Stimulated activated CD8-positive, alpha-beta memory T cell treated with anti-CD3 and anti-CD28 coated beads, Interleukin-7, amount 100 ng/mL, for 24 hours (primary cell): ENCODE data around the gene OAT.
"Not testable (repeated sequence)": the region's sequence is repeated elsewhere in the genome, so short reads cannot be mapped to it uniquely, and the experiment has no call there.

Experiments
- DNase-seq: peaks from one replicate; pipeline ENCODE4 v3.0.0-alpha.2; 2020; ENCODE audit warnings: low read depth

The OAT gene

GRCh38 chr10:124378881-124379471, 39.7 kb downstream of the OAT start:
- no peak for DNase-seq

DNA sequence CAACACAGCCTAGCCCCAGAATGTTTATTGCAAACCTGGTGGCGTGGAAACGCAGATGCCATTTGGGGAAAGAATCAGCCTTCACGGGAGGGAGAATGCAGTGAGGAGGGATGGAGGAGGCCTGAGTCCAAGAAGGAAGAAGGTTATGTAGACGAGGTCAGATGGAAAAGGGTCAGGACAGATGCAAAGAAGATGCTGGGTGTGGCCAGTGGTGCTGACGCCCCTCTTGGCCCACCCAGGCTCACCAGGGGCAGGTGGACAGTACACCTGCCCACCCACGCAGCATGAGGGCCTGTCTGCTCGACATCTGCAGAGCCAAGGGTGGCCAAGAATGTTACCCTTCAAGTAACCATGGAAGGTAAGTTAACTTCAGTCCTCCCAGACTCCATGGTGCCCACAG, 40.5 kb downstream of the OAT start:
- no peak for DNase-seq

DNA sequence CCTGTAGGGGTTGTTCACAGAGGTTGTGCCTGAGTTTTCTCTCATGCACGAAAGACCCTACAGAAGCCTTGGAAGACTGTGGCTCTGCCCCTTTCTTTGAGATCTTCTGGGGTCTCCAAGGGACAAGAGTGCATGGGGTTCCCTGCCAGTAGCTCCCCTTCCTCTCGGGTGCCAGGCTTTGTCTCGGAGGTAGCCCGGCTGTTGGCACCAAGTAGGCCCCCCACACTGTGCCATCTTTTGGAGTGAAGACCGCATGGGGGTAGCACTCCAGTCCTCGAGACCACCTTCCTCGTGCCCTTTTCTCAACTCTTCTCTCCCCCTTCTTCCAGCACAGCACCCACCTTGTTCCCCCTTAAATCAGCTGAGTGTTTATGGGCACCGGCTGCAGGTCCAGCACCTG, 41.6 kb downstream of the OAT start:
- DNase-seq: no peak

GRCh38 chr10:124376411-124376810, 42.3 kb downstream of the OAT start:
- DNase-seq: no peak

DNA sequence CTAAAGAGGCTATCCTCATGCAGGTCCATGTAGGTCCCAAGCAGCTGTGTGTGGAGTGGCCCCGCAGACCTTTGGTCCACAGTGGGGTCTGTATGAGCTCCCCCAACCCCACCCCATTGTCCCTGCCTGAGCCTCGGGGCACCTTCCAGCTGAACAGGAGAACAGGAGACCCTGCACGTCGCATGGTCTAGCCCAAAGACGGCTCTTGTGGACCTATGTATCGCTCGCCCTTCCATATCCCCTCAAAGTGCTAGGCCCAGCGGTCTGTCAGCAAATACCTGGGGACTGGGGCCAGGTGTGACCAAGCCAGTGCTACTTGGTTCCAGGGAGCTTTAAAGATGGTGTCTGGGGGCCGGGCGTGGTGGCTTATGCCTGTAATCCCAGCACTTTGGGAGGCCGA, 43.0 kb downstream of the OAT start:
- no peak for DNase-seq

GRCh38 chr10:124375353-124375614, 43.4 kb downstream of the OAT start:
- no peak for DNase-seq

DNA sequence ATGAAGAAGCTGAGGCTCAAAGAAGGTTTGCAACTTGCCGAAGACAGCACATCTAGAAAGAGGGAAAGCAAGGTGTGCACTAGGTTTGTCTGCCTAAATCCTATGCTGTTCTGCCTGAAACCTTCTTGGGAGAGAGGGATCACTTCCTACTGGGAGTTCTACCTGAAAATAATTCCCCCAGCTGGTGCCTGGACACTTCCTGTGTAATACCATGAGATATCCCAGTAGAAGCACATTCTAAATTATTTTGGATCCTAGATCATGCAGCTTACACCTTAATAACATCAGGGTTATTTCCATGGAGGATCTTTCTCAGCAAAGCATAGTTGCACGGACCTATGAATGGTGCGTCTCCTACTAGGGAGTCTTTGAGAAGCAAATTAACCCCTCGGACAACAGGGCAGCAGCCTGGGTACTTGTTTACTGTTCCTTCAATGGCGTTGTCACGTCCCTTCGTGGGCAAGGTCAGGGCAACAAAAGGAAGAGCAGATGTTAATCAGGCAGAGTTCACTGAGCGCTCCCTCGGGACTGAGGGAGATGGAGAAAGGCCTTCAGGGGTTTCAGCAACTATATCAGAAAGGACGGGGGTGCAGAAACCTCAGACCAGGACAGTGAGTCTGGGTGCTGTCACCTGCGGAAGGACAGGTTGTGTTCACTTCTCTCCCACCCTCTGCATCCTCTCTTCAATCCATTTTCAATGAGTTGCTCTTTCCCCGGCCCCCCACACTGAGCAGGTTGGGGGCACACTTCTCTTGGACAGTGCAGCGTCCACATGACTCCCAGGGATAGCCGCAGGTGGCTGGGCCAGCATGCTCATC, 44.0 kb downstream of the OAT start:
- DNase-seq: no peak

GRCh38 chr10:124372899-124373298, 45.8 kb downstream of the OAT start:
- no peak for DNase-seq

GRCh38 chr10:124370426-124370825, 48.3 kb downstream of the OAT start:
- no peak for DNase-seq

DNA sequence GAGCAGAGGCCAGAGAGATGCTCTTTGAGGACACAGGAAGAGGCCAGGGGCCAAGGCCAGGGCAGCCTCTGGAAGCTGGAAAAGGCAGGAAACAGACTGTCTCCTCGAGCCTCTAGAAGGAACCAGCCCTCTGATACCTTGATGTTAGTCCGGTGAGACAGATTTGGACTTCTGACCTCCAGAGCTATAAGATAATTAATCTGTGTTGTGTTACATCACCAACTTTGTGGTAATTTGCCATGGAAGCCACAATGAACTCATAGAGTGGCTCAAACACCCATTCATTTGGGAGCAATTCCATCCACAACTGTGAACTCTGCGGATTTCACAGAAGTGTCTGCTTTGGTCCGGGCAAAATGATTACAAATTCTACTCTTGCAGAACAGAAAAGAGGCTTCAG, 48.7 kb downstream of the OAT start:
- DNase-seq: no peak

DNA sequence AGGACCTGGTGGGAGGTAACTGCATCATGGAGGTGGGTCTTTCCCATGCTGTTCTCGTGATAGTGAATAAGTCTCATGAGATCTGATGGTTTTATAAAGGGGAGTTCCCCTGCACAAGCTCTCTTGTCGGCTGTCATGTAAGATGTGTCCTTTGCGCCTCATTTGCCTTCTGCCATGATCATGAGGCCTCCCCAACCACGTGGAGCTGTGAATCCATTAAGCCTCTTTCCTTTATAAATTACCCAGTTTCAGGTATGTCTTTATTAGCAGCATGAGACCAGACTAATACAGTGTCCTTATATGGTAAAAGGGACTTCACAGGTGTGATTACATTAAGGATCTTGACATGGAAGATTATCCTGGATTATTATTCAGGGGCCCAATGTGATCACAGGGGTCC, 49.2 kb downstream of the OAT start:
- DNase-seq: not testable (repeated sequence)

DNA sequence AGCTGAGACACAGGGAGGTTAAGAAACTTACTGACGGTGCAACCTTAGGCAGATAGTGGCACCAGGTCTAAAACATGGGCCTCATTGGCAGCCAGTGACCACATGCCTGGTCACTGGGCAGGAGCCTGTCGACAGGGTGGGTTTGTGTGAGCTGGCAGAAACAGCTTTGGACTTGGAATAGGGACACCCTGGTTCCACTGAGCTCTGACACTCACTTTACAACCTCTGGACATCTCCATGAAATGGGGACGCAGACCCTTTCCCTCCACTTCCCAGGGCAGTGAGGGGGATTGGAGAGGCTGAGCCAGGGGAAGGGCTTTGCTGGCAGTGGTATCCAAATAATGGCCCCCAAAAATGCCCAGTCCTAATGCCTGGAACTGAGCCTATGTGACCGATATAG, 49.7 kb downstream of the OAT start:
- DNase-seq: no peak

GRCh38 chr10:124367936-124368335, 50.8 kb downstream of the OAT start:
- DNase-seq: no peak

GRCh38 chr10:124367414-124367813, 51.3 kb downstream of the OAT start:
- no peak for DNase-seq

DNA sequence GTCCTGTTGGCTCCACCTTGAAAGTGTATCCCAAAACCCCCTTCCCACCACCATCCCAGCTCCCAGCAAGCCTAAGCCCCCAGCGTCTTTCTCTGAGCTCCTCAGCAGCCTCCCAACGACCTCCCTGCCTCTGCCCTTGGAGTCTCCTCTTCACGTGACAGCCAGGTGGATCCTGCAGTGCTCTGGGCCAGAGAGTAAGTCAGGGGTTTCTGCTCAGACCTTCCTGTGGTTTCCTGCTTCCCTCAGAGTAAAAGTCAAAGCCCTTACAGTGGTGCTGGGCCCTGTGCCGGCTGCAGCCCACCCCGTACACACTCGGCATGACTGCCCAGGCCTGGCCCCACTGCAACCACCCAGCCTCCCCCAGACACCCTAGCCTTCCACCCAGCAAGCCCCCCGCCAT, 51.9 kb downstream of the OAT start:
- no peak for DNase-seq

- no peak for DNase-seq
Observed at GRCh38 chr10:124366343-124366742, 52.4 kb downstream of the OAT start.

DNA sequence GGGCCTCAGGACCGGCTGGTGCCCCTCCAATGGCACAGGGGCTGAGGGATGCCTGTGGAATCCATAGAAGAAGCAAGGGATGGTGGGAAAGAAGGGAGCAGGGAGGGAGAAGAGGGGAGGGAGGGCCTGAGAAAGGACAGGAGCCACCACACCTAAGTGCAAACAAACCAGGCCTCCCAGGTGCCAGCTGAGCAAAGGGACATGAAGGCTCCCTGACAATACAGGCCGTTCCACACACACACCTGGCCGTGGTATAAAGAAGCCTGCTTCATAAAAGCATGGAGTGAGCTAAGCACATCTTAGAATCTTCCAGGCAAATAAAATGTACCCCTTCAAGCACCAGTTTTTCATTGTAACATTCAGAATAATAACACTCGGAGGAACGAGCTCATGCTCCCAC, 54.0 kb downstream of the OAT start:
- DNase-seq: no peak

DNA sequence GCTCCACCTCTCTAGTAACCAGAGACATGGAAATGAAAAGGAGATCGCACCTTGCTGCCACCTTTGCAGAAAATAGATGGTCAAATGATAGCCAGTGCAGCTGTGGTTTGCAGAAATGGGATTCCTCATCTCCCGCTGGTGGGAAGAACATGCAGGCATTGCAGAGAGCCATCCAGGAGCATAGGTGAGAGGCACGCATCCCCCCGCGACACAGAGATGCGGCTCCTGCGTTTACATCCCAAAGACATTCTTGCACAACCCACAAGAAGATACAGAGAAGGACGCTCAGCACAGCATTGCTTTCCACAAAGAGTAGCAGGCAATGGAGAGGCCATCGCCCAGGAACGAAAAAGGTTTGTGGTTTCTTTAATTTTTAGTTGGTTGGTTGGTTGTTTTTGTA, 56.2 kb downstream of the OAT start:
- DNase-seq: no peak

GRCh38 chr10:124359336-124359832, 59.3 kb downstream of the OAT start:
- no peak for DNase-seq

- DNase-seq: no peak
Observed at GRCh38 chr10:124357561-124357885, 61.2 kb downstream of the OAT start.

- no peak for DNase-seq
Observed at GRCh38 chr10:124356701-124357560, 61.8 kb downstream of the OAT start.

GRCh38 chr10:124354411-124355382, 64.0 kb downstream of the OAT start:
- DNase-seq: peak; percentile 6
